Bronchial epithelial cell (primary cell): ENCODE data around the gene GATAD2A. TPM values are rescaled to one million over a fixed set of nuclear protein-coding genes. Genes with fewer than 3 reads are reported as not detected.

Source experiments
- DNase-seq: peaks from one replicate; pipeline ENCODE4 v3.0.0-alpha.2; 2010; ENCODE audit warnings: low read depth
- FAIRE-seq: peaks from 2 replicates; lab custom pipeline; 2011; peaks lifted over from hg19 to GRCh38; lab: Jason Lieb, UNC
- H3K27me3 ChIP-seq: 2 replicates; pipeline ENCODE4 v1.5.1; 2011; ENCODE audit warnings: low read length; ENCODE audit not compliant: control insufficient read depth, insufficient read depth
- H3K36me3 ChIP-seq: 2 replicates; pipeline ENCODE4 v1.5.1; 2011; ENCODE audit warnings: low read length; ENCODE audit not compliant: control insufficient read depth, insufficient read depth
- H3K4me3 ChIP-seq: 2 replicates; pipeline ENCODE4 v1.5.1; 2011; ENCODE audit warnings: mild to moderate bottlenecking, low read depth, low read length, control low read depth
- total RNA-seq: library from RNA; depleted of rRNA; stranded (reverse); fragments of >200 nt; gene quantifications from 2 replicates; pipeline ENCODE4 v1.2.1, GENCODE V29; 2014
- TF ChIP-seq, protein P1 (sequence below): IDR thresholded peaks from 2 replicates; pipeline ENCODE4 v1.5.1; 2011; ENCODE audit warnings: mild to moderate bottlenecking, moderate library complexity, low read length, control low read depth, inconsistent platforms; ENCODE audit not compliant: insufficient read depth, severe bottlenecking

Gene GATAD2A
- total RNA-seq, 1 donor from 2014 or later = 48.4 TPM

DNA sequence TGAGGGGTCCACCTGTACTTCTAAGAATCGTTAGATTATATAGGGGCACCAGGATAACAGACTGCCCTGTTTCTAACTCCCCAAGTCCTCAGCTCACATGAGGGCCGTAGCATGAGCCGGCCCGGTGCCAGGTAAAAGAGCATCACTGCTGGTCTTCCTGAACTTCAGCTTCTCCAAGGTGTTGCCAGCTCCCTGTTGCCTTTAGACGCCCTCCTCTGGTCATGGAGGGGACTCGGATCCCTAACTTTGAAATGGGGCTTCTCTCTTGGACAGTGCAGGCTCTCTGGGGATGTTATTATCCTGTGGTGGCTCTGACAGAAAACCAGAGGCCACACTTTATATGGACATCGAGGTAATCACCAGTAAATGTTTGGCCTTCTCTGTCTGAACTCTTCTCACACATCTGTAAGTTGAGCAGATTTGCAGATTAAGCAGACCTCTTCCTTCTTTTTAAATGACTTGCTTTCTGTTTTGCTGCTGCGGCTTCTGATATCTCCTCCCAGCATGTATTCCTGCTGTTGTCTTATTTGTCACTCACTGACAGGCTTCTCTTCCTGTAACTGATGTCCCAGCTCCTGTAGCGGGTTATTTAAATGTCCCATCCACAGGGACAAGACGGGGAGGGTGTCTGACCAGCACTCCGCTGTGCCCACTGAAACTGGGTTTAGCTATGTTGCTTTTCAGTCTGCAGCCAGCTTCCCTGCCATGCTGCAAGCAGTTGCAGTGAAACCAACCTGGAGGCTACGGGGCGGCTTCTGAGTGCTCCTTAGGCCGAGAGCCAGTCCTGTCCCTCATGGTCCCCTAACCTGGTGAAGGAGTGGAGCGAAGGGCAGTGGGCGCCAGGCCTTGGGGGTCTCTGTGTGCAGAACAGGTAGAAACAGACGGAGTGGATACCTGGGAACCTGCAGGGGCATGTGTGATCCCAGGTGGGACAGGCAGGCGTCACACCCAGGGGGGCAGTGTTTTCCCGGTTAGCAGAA lies 70.7 kb downstream of the GATAD2A start:
- peaks cover 17% of the 10 kb centered on the region for H3K36me3 ChIP-seq
- no peaks in the 10 kb centered on the region for H3K27me3 ChIP-seq
- TF ChIP-seq, protein P1, sequence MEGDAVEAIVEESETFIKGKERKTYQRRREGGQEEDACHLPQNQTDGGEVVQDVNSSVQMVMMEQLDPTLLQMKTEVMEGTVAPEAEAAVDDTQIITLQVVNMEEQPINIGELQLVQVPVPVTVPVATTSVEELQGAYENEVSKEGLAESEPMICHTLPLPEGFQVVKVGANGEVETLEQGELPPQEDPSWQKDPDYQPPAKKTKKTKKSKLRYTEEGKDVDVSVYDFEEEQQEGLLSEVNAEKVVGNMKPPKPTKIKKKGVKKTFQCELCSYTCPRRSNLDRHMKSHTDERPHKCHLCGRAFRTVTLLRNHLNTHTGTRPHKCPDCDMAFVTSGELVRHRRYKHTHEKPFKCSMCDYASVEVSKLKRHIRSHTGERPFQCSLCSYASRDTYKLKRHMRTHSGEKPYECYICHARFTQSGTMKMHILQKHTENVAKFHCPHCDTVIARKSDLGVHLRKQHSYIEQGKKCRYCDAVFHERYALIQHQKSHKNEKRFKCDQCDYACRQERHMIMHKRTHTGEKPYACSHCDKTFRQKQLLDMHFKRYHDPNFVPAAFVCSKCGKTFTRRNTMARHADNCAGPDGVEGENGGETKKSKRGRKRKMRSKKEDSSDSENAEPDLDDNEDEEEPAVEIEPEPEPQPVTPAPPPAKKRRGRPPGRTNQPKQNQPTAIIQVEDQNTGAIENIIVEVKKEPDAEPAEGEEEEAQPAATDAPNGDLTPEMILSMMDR = peak; percentile 40
- DNase-seq = no peak
- FAIRE-seq = no peak
- H3K4me3 ChIP-seq = no peak overlapping the region

DNA sequence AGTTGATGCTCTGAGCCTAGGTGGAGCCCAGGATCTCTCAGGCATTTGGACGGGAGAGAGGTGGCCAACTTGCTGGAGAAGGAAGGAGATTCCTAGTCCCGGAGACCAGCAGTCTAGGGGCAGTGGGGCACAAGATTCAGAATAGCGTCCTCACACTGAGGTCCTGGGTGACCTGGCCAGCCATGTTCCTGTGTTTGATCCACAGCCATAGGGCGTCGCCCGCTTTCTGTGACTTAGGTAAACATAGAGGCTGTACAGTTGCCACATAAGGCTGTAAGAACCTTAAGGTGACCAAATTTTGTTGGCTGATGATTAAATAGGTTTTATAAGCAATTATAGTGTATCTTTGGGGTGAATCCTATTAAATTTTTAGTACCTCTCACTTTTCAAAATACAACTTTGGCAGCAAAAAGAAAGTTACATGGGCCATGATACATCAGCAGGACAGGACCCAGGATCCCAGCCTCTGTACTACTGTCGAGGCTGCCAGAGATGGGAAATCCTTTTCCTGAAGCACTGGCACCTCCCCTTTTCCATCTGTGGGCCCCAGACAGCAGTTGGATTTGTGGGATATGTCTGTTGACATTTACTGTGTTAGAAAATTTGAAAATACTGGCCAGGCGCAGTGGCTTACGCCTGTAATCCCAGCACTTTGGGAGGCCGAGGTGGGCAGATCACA lies 72.4 kb downstream of the GATAD2A start:
- Histone ChIP-seq H3K4me3 (no peak overlapping the region), H3K27me3 (no peaks in the 10 kb centered on the region), H3K36me3 (peaks cover 16% of the 10 kb centered on the region)
- no peak for DNase-seq
- FAIRE-seq = no peak
- TF ChIP-seq, protein P1 = no peak

DNA sequence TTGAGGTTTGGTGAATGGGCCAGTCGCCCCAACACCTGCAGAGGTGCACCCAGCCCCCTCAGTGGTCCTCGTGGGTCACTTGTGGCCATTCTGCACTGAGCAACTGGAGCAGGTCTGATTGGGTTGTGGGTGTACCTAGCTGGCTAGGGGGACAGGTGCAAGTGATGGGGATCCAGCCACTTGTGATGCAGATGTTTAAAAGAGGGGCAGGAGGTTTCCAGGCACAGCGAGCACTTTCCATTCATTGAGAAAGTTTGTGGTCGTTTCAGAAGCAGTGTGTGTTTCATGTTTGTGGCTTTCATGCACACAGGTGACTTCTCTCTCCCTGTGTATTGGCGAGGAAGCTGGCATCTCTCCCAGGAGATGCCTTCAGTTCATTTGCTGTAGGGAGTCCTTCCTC lies 75.2 kb downstream of the GATAD2A start:
- Histone ChIP-seq H3K4me3 (no peak overlapping the region), H3K27me3 (no peaks in the 10 kb centered on the region), H3K36me3 (peaks cover 18% of the 10 kb centered on the region)
- DNase-seq (no peak), FAIRE-seq (no peak)
- TF ChIP-seq, protein P1 = no peak

DNA sequence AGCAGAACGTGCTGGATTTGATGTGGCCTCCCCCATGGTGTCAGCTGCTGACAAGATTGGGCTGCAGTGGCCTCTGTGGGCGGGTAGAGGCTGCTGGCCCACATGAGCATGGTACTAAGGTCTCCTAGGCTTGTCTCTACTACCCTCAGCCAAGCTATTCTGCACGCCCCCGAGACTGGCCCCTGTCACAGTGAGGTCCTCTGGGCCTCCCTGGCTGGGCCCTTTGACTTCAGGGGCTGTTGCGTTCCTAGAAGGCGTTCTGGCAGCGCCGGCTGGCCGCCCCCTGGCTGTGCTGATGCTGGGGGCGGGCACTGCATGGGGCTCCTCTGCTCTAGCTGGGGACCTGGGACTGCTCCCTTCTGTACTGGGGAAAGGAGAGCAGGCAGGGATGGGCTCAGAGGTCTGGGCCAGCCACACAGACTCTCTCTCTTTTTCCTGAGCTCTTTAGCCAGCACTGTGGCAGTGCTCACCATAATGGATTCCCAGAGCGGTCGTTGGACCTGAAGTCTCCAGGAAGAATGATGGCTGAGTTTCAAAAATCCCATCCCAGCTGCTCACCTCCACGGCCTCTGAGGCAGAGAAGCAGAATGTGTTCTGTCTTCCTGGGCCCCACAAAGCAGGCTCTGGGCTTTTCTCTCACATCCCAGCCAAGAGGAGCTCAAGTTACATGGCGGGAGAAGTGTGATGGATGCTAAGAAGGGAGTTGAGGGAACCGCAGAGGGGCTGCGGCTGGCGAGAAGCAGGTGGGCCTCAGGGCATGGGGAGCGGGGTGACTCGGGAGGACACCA lies 77.5 kb downstream of the GATAD2A start:
- H3K27me3 ChIP-seq = no peaks in the 10 kb centered on the region
- peaks cover 18% of the 10 kb centered on the region for H3K36me3 ChIP-seq
- FAIRE-seq = no peak
- no peak overlapping the region for H3K4me3 ChIP-seq
- TF ChIP-seq, protein P1 = no peak
- no peak for DNase-seq

DNA sequence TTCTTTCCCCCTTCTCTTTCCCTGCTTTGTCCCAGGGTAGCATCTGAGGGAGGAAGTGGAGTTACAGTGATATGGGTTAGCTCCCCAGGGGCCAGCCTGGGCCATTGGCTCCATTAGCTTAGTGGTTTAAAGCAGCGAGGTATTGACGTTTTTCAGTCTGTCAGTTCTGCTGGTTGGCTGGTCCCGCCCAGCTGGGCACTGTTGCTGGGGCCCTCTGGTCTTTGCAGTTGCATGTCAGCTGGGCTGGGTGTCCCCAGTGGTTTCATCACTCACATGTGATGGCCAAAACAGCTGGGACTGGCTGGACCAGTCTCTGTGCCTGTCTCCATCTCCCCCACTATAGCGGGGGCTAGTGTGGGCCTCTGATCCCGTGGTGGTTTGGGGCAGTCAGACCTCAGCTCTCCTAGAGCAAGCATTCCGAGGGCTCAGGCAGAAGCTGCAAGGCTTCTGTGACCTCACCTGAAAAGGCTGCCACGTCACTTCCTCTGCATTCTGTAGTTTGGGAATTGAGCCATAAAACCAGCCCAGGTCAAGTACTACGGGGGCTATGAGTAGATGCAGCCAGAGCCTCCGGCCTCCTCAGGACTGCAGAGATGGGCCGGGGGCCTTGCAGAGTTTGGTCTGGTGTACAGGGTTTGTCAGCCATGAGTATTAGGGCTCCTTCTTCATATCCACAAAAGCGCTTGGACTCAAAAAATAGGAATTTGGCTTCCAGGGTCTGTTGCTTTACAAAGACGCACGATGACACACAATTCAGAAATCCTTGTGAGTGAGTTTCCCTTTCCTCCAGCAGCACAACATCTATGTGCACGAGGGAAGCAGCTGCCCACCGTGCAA lies 79.9 kb downstream of the GATAD2A start:
- DNase-seq = no peak
- H3K27me3 ChIP-seq = no peaks in the 10 kb centered on the region
- TF ChIP-seq, protein P1 = no peak
- FAIRE-seq = no peak
- H3K36me3 ChIP-seq = peaks cover 15% of the 10 kb centered on the region
- no peak overlapping the region for H3K4me3 ChIP-seq
